ENCODE results near the gene CSF1.

DNA sequence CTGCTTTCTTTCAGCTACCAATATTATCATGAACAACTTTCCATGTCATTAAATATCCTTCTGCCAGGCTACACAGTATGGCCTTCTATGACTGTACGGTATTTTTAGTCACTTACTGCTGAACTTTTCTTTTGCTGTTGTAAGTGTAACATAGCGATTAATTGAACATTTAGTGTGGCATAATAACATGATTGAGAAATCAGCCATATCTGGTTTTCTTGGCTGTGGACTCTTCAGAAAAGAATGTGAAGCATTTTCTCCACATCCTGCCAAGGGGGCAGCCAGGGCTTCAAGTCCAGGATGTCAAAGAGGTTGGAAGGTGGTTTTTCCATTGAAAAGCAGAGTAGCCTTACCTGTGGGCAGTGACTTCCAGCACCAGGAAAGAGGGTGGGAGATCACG is 65.1 kb downstream of the CSF1 start:
- TF ChIP-seq EZH2phosphoT487 (IDR thresholded peaks at IDR 0.05; ENCODE audit: insufficient read depth, low read depth) (no peak), EZH2 (IDR thresholded peaks at IDR 0.05; ENCODE audit: insufficient read depth, poor library complexity, severe bottlenecking) (no peak)

Data from GM23248 (cell line).